B cell (primary cell): ENCODE results near the gene HMX2. TPM values are rescaled to one million over a fixed set of nuclear protein-coding genes. Genes with fewer than 3 reads are reported as not detected.

Source experiments
- ATAC-seq: fragments of 200-7000 bp; cut with Tn5 transposase; one replicate; pipeline ENCODE4 v1.10.0; 2021; ENCODE audit warnings: low read depth, mild to moderate bottlenecking, moderate number of reproducible peaks, moderate library complexity
- CTCF ChIA-PET: fragments of 350-600 bp; sonication (Branson Sonifier 250); formaldehyde crosslinking; loops from one replicate; lab custom pipeline; 2021; ENCODE audit warnings: antibody characterized with exemption, inconsistent platforms; lab: Charles Lee
- POLR2A ChIA-PET: fragments of 350-600 bp; sonication (Branson Sonifier 250); formaldehyde crosslinking; loops from one replicate; lab custom pipeline; 2021; ENCODE audit warnings: antibody characterized with exemption; lab: Charles Lee
- DNase-seq: peaks from one replicate; pipeline ENCODE4 v3.0.0; 2013
- H2AFZ ChIP-seq: 2 replicates; pipeline ENCODE4 v1.6.1; 2012; ENCODE audit warnings: mild to moderate bottlenecking, low read depth, low read length; ENCODE audit not compliant: insufficient read depth, poor library complexity, severe bottlenecking
- H3K27ac ChIP-seq, 2 donors: 1 replicate in 1 of 2; 2 replicates in 1 of 2; pipeline ENCODE4 v1.5.1; 2012 to 2013; ENCODE audit warnings: low read length in 2 of 2, mild to moderate bottlenecking in 2 of 2, moderate library complexity in 1 of 2
- H3K27me3 ChIP-seq, 4 experiments: fragments of 200-600 bp in 1 of 4; sonication (generic) in 1 of 4; replicated peaks in 1 of 4; 1 replicate in 2 of 4; 2 replicates in 2 of 4; pipeline versions ENCODE4 v1.6.1 to v1.7.0; 2013 to 2016; ENCODE audit warnings: low read length in 3 of 4, mild to moderate bottlenecking in 2 of 4, mixed read lengths in 1 of 4, moderate library complexity in 1 of 4; ENCODE audit not compliant: insufficient read depth in 4 of 4, control insufficient read depth in 3 of 4; ENCODE audit errors: control extremely low read depth in 1 of 4
- H3K36me3 ChIP-seq, 2 experiments: replicated peaks in 1 of 2; 1 replicate in 1 of 2; 2 replicates in 1 of 2; pipeline versions ENCODE4 v1.6.1 to v1.7.1; 2013; ENCODE audit warnings: low read length in 1 of 2; ENCODE audit not compliant: insufficient read depth in 2 of 2, control insufficient read depth in 1 of 2; ENCODE audit errors: control extremely low read depth in 1 of 2, extremely low read depth in 1 of 2
- H3K4me1 ChIP-seq, 2 donors: fragments of 200-600 bp in 1 of 2; sonication (generic) in 1 of 2; 1 replicate in 1 of 2; 2 replicates in 1 of 2; pipeline versions ENCODE4 v1.5.1 to v1.6.1; 2013 to 2017; ENCODE audit warnings: low read length in 2 of 2; ENCODE audit not compliant: control insufficient read depth in 2 of 2, insufficient read depth in 2 of 2
- H3K4me2 ChIP-seq: replicated peaks from 2 replicates; pipeline ENCODE3; 2012; ENCODE audit warnings: mild to moderate bottlenecking, low read depth, low read length; ENCODE audit not compliant: poor library complexity, severe bottlenecking
- H3K4me3 ChIP-seq, 5 experiments: fragments of 200-600 bp in 1 of 5; sonication (generic) in 1 of 5; 1 replicate in 3 of 5; 2 replicates in 2 of 5; pipeline versions ENCODE4 v1.5.1 to v1.7.0; 2011 to 2016; ENCODE audit warnings: low read length in 4 of 5, mild to moderate bottlenecking in 4 of 5, low read depth in 2 of 5, control low read depth in 1 of 5, moderate library complexity in 1 of 5; ENCODE audit not compliant: insufficient read depth in 1 of 5; ENCODE audit errors: control extremely low read depth in 1 of 5, extremely low read depth in 1 of 5
- H3K79me2 ChIP-seq: fragments of 200-600 bp; sonication (generic); one replicate; pipeline ENCODE4 v1.6.0; 2016; ENCODE audit warnings: low read length; ENCODE audit not compliant: control insufficient read depth, insufficient read depth
- H3K9ac ChIP-seq: fragments of 200-600 bp; sonication (generic); 2 replicates; pipeline ENCODE4 v1.6.1; 2017; ENCODE audit warnings: mild to moderate bottlenecking, low read length, moderate library complexity
- H3K9me3 ChIP-seq, 3 donors: one replicate each; pipeline versions ENCODE4 v1.6.1 to v1.7.1; 2013; ENCODE audit warnings: low read length in 2 of 3; ENCODE audit not compliant: control insufficient read depth in 2 of 3, insufficient read depth in 1 of 3; ENCODE audit errors: control extremely low read depth in 1 of 3
- H4K20me1 ChIP-seq: 2 replicates; pipeline ENCODE4 v1.6.0; 2012; ENCODE audit warnings: mild to moderate bottlenecking, low read length; ENCODE audit not compliant: insufficient read depth, control insufficient read depth, poor library complexity, severe bottlenecking
- H3K27ac Mint-ChIP-seq: one replicate; pipeline ENCODE4 v1.8.0; 2021; ENCODE audit warnings: mixed read lengths
- H3K27me3 Mint-ChIP-seq: one replicate; pipeline ENCODE4 v1.8.0; 2021; ENCODE audit warnings: mixed read lengths
- H3K4me1 Mint-ChIP-seq: one replicate; pipeline ENCODE4 v1.8.0; 2021; ENCODE audit warnings: mixed read lengths
- H3K4me3 Mint-ChIP-seq: one replicate; pipeline ENCODE4 v1.8.0; 2021; ENCODE audit warnings: mixed read lengths
- H3K9me3 Mint-ChIP-seq: one replicate; pipeline ENCODE4 v1.8.0; 2022; ENCODE audit warnings: mixed read lengths; ENCODE audit not compliant: insufficient read depth
- EZH2 ChIP-seq: IDR thresholded peaks from 2 replicates; pipeline ENCODE4 v1.6.1; 2012; ENCODE audit warnings: borderline replicate concordance, low read depth, mild to moderate bottlenecking, moderate library complexity, low read length; ENCODE audit not compliant: insufficient read depth, poor library complexity, severe bottlenecking
- WGBS: methylation state at CpG from one replicate; pipeline ENCODE4 v1.1.5; 2013; ENCODE audit warnings: missing lambda C conversion rate; ENCODE audit not compliant: insufficient coverage; 5-methylcytosine and 5-hydroxymethylcytosine counted together
- intact Hi-C: fragments of 100-400 bp; cut with micrococcal nuclease; formaldehyde crosslinking; loops from one replicate; pipeline ENCODE4 v1.10.0; 2022
- polyA plus RNA-seq: library from polyadenylated mRNA; depleted of rRNA; stranded (reverse); fragments of >200 nt; gene quantifications from 2 replicates; pipeline ENCODE4 v1.2.3, GENCODE V29; 2012
- total RNA-seq, 2 donors: library from RNA; stranded (reverse); fragments of 120-200 nt in 1 of 2; gene quantifications; 1 replicate in 1 of 2; 2 replicates in 1 of 2; pipeline versions ENCODE4 v1.2.3 to v1.2.4, GENCODE V29; 2013 to 2022
- TF ChIP-seq, protein P1 (sequence below): fragments of 200-600 bp; IDR thresholded peaks from one replicate; pipeline ENCODE4 v1.8.0; 2022; ENCODE audit warnings: antibody characterized with exemption, mild to moderate bottlenecking

The HMX2 gene
- total and polyA plus RNA-seq, 2 donors (not counting 1 experiment from before 2014, with no cell fraction given): not detected

GRCh38 chr10:123132576-123133477, 15.1 kb upstream of the HMX2 start:
- intact Hi-C loops: loop anchor here (1.0 kb wide), 1 partner anchor 16 kb away; no protein-coding TSS in a partner anchor
- H3K4me3 Mint-ChIP-seq: peak overlapping the region; percentile 84
- H3K27ac Mint-ChIP-seq: peak overlapping the region; percentile 84
- ChIA-PET POLR2A (interaction anchor here (1.3 kb wide), 1 partner anchor 17 kb away, joined by 3 read pairs; no protein-coding TSS in a partner anchor), CTCF (interaction anchor here (0.8 to 4.3 kb wide), 7 partner anchors 12 to 427 kb away, joined by 3 to 32 read pairs (median 5); partner anchors contain the start of gene BUB3)
- WGBS: under 1% methylated on average over 46 of the region's 48 CpGs
- DNase-seq (peak; percentile 84), ATAC-seq (peak; percentile 66)
- H3K27me3 ChIP-seq: peaks cover 0 to 88% (median 70%) of the 10 kb centered on the region in 4 experiments
- TF ChIP-seq EZH2: peak; percentile 69
- TF ChIP-seq, protein P1, sequence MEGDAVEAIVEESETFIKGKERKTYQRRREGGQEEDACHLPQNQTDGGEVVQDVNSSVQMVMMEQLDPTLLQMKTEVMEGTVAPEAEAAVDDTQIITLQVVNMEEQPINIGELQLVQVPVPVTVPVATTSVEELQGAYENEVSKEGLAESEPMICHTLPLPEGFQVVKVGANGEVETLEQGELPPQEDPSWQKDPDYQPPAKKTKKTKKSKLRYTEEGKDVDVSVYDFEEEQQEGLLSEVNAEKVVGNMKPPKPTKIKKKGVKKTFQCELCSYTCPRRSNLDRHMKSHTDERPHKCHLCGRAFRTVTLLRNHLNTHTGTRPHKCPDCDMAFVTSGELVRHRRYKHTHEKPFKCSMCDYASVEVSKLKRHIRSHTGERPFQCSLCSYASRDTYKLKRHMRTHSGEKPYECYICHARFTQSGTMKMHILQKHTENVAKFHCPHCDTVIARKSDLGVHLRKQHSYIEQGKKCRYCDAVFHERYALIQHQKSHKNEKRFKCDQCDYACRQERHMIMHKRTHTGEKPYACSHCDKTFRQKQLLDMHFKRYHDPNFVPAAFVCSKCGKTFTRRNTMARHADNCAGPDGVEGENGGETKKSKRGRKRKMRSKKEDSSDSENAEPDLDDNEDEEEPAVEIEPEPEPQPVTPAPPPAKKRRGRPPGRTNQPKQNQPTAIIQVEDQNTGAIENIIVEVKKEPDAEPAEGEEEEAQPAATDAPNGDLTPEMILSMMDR: peak; percentile 85
- peaks cover 32% of the 10 kb centered on the region for H3K4me1 Mint-ChIP-seq
- peak overlapping the region; percentile 60 for H3K4me2 ChIP-seq
- no peak overlapping the region for H3K27ac ChIP-seq
- H3K36me3 ChIP-seq: no peaks in the 10 kb centered on the region
- H3K79me2 ChIP-seq: no peaks in the 10 kb centered on the region
- H3K4me1 ChIP-seq: peaks cover 48 to 52% of the 10 kb centered on the region in 2 donors
- H3K9me3 ChIP-seq: peaks cover 0 to 52% (median 18%) of the 10 kb centered on the region in 3 donors
- peaks cover 69% of the 10 kb centered on the region for H3K27me3 Mint-ChIP-seq
- H3K9me3 Mint-ChIP-seq: peaks cover 3% of the 10 kb centered on the region
- H2AFZ ChIP-seq: peak overlapping the region; percentile 34
- H3K4me3 ChIP-seq: peak overlapping the region in 2 of 5 experiments; percentile 11 to 28
- H4K20me1 ChIP-seq: no peaks in the 10 kb centered on the region
- H3K9ac ChIP-seq: peak overlapping the region; percentile 31
